Measurements from ENCODE around the gene GLYR1. TPM values are rescaled to one million over a fixed set of nuclear protein-coding genes. Genes with fewer than 3 reads are reported as not detected.

The GLYR1 gene
- total and polyA plus RNA-seq, 10 of the 15 experiments (the other 5 are each of a cell fraction or from before 2014, with no cell fraction given): 7.3 to 90.2 (median 57.2) TPM

- no peaks in the 10 kb centered on the region for H4K20me1 ChIP-seq (ENCODE audit: control insufficient read depth, insufficient read depth)
- H3K27ac ChIP-seq (ENCODE audit: control insufficient read depth, insufficient read depth): no peak overlapping the region
- intact Hi-C loops (cut with micrococcal nuclease; ENCODE audit: unreplicated experiment): no loop called here
- H3K4me3 ChIP-seq: no peak overlapping the region
- TF ChIP-seq NBN (IDR thresholded peaks at IDR 0.05) (no peak), PAX8 (IDR thresholded peaks at IDR 0.05) (no peak)
- BruUV-seq (replicated peaks): no TSS peak
- H3K9me3 ChIP-seq (replicated peaks; ENCODE audit: control insufficient read depth, insufficient read depth, low read length): no peaks in the 10 kb centered on the region
- no peaks in the 10 kb centered on the region for H3K36me3 ChIP-seq (ENCODE audit: control insufficient read depth in 2 of 2, insufficient read depth in 2 of 2, low read length in 1 of 2)
- no peak overlapping the region for H2AFZ ChIP-seq (ENCODE audit: control insufficient read depth, low read depth, low read length)
- ChIA-PET RAD21 (ENCODE audit: unreplicated experiment) (no interaction called here), CTCF (no interaction called here), SMC1A (ENCODE audit: uncharacterized antibody, unreplicated experiment) (no interaction called here), POLR2A (no interaction called here)
- ATAC-seq: no peak
- DNase-seq (ENCODE audit: low read depth, low spot score): no peak
- 54% methylated on average over 5 of the region's 5 CpGs for WGBS (ENCODE audit: insufficient coverage, insufficient replicate concordance, low lambda C conversion rate, missing lambda C conversion rate)
- H3K4me2 ChIP-seq (ENCODE audit: control insufficient read depth, insufficient read depth): no peak overlapping the region
- no peak overlapping the region for H3K9ac ChIP-seq (ENCODE audit: control insufficient read depth, insufficient read depth, low read length)
- no peaks in the 10 kb centered on the region for H3K27me3 ChIP-seq (replicated peaks in 1 of 2; ENCODE audit: control insufficient read depth in 2 of 2, insufficient read depth in 2 of 2, low read length in 1 of 2)
- in situ Hi-C loops (cut with MboI): no loop called here
- no peak for FAIRE-seq
- no peaks in the 10 kb centered on the region for H3K79me2 ChIP-seq (ENCODE audit: control insufficient read depth, insufficient read depth, low read length)
- H3K4me1 ChIP-seq (ENCODE audit: control insufficient read depth, insufficient read depth, low read length): no peaks in the 10 kb centered on the region
Measured at GRCh38 chr16:4778050-4778392, 69.1 kb downstream of the GLYR1 start.

GRCh38 chr16:4777339-4778049, 69.6 kb downstream of the GLYR1 start:
- ATAC-seq (no peak), DNase-seq (ENCODE audit: low read depth, low spot score) (no peak), FAIRE-seq (no peak)
- ChIA-PET SMC1A (ENCODE audit: uncharacterized antibody, unreplicated experiment) (no interaction called here), POLR2A (interaction anchor here (0.6 kb wide), 1 partner anchor 9 kb away, joined by 3 read pairs; no protein-coding TSS in a partner anchor), CTCF (interaction anchor here (0.5 kb wide), 1 partner anchor 28 kb away, joined by 3 read pairs; no protein-coding TSS in a partner anchor), RAD21 (ENCODE audit: unreplicated experiment) (no interaction called here)
- Histone ChIP-seq H3K36me3 (ENCODE audit: control insufficient read depth in 2 of 2, insufficient read depth in 2 of 2, low read length in 1 of 2) (no peaks in the 10 kb centered on the region), H3K4me2 (ENCODE audit: control insufficient read depth, insufficient read depth) (no peak overlapping the region), H3K4me1 (ENCODE audit: control insufficient read depth, insufficient read depth, low read length) (no peaks in the 10 kb centered on the region), H3K9me3 (replicated peaks; ENCODE audit: control insufficient read depth, insufficient read depth, low read length) (no peaks in the 10 kb centered on the region), H3K9ac (ENCODE audit: control insufficient read depth, insufficient read depth, low read length) (no peak overlapping the region), H3K4me3 (no peak overlapping the region), H3K79me2 (ENCODE audit: control insufficient read depth, insufficient read depth, low read length) (no peaks in the 10 kb centered on the region), H4K20me1 (ENCODE audit: control insufficient read depth, insufficient read depth) (no peaks in the 10 kb centered on the region), H2AFZ (ENCODE audit: control insufficient read depth, low read depth, low read length) (no peak overlapping the region), H3K27ac (ENCODE audit: control insufficient read depth, insufficient read depth) (no peak overlapping the region), H3K27me3 (replicated peaks in 1 of 2; ENCODE audit: control insufficient read depth in 2 of 2, insufficient read depth in 2 of 2, low read length in 1 of 2) (no peaks in the 10 kb centered on the region)
- in situ Hi-C loops (cut with MboI): no loop called here
- WGBS (ENCODE audit: insufficient coverage, insufficient replicate concordance, low lambda C conversion rate, missing lambda C conversion rate): 58% methylated on average over 17 of the region's 17 CpGs
- intact Hi-C loops (cut with micrococcal nuclease; ENCODE audit: unreplicated experiment): no loop called here
- no TSS peak for BruUV-seq (replicated peaks)
- TF ChIP-seq TCF12 (IDR thresholded peaks at IDR 0.05; ENCODE audit: low read depth, low read length) (no peak), TBL1XR1 (IDR thresholded peaks at IDR 0.05; ENCODE audit: low read depth, low read length) (no peak), ZBTB33 (IDR thresholded peaks at IDR 0.05) (no peak), NKRF (conservative IDR thresholded peaks at IDR 0.05) (no peak), SUPT20H (IDR thresholded peaks at IDR 0.05; ENCODE audit: borderline replicate concordance, control insufficient read depth, low read depth, low read length) (no peak), NR2C1 (IDR thresholded peaks at IDR 0.05) (no peak), BACH1 (IDR thresholded peaks at IDR 0.05; ENCODE audit: borderline replicate concordance) (no peak), REST (IDR thresholded peaks at IDR 0.05; ENCODE audit: low read depth, low read length) (no peak)
